Vagina (tissue), 2 donors: Measurements from ENCODE around the gene EFCAB6.

Experiments
- POLR2A ChIP-seq, 2 donors: fragments of 450-650 bp; IDR thresholded peaks; one replicate each; pipeline ENCODE4 v1.6.1; 2017; ENCODE audit warnings: antibody characterized with exemption in 2 of 2, mild to moderate bottlenecking in 2 of 2, moderate library complexity in 2 of 2
- POLR2AphosphoS5 ChIP-seq, 2 donors: sonication (generic); formaldehyde crosslinking; IDR thresholded peaks; one replicate each; pipeline ENCODE4 v1.9.0; 2017; ENCODE audit warnings: antibody characterized with exemption in 2 of 2, mild to moderate bottlenecking in 2 of 2, low read depth in 1 of 2; ENCODE audit not compliant: insufficient read depth in 1 of 2
- TF ChIP-seq, protein P1 (sequence below), 3 experiments: fragments of 450-650 bp in 2 of 3; fragments of 200-600 bp in 1 of 3; sonication (generic) in 1 of 3; IDR thresholded peaks; one replicate each; pipeline ENCODE4 v1.5.1; 2017 to 2019; ENCODE audit warnings: antibody characterized with exemption in 3 of 3, mild to moderate bottlenecking in 2 of 3, moderate library complexity in 2 of 3

DNA sequence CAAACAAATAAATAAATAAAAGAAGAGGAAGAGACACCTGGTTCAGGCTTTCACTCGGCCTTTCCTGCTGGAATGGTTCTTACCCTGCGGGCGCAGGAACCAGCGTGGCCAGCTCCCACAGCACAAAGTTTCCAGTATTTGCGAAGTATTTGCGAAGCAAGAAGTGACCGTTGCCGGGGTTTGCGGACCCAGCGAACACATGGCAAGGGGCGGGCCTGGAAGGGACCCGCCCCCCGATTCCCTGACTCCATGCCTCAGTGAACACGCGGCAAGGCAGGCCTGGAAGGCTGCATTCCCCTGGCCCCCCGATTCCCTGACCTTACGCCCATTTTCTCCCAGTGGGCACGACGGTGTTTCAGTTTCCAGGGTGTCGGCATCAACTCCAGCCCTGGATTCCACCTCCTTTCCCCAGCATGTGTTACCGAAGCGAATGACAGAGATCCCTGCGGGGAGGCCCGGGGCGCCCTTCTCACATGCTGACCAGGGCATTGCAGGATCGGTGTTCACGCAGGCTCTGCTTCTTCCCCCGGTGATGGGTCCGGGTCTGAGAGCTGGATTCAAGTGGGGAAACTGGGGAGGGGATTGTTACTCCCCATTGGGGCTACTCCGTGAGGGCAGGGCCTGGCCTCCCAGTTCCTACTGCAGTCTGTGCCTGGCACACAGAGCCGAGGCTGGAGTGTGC lies 297.5 kb downstream of the EFCAB6 start:
- TF ChIP-seq, protein P1, sequence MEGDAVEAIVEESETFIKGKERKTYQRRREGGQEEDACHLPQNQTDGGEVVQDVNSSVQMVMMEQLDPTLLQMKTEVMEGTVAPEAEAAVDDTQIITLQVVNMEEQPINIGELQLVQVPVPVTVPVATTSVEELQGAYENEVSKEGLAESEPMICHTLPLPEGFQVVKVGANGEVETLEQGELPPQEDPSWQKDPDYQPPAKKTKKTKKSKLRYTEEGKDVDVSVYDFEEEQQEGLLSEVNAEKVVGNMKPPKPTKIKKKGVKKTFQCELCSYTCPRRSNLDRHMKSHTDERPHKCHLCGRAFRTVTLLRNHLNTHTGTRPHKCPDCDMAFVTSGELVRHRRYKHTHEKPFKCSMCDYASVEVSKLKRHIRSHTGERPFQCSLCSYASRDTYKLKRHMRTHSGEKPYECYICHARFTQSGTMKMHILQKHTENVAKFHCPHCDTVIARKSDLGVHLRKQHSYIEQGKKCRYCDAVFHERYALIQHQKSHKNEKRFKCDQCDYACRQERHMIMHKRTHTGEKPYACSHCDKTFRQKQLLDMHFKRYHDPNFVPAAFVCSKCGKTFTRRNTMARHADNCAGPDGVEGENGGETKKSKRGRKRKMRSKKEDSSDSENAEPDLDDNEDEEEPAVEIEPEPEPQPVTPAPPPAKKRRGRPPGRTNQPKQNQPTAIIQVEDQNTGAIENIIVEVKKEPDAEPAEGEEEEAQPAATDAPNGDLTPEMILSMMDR (IDR thresholded peaks at IDR 0.05): no peak
- TF ChIP-seq POLR2A (IDR thresholded peaks at IDR 0.05) (no peak), POLR2AphosphoS5 (IDR thresholded peaks at IDR 0.05; ENCODE audit: insufficient read depth in 1 of 2, low read depth in 1 of 2) (no peak)
